ENCODE data around the gene GRK5.

DNA sequence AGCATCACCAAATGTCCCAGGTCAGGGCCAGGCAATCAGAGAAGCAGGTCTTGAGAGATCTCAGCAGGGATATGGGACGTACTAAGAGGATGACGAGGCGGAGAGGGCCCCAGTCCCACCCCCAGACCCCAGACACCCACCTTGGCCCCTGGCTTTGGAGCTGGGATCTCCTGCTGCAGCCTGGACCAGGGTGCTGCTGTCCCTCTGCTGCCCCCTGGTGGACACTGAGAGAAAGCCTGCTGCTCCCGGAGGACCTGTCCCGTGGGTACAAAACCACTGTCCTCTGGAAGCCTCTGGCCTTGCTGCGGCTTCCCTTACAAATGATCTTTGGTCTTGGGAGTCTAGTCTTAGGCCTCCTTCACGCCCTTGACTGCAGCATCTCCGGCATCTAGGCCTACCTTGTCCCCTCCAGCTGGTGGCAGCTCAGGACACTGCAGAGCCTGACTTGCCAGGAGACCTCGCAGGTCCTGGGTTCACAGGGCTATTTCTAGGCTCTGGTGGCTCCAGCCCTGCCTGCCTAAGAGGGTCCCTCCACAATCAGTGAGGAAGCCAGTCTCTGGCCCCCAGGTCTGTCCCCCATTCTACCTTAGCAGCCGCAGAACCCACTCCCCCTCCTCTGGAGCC, 238.1 kb downstream of the GRK5 start:
- TF ChIP-seq, protein P1, sequence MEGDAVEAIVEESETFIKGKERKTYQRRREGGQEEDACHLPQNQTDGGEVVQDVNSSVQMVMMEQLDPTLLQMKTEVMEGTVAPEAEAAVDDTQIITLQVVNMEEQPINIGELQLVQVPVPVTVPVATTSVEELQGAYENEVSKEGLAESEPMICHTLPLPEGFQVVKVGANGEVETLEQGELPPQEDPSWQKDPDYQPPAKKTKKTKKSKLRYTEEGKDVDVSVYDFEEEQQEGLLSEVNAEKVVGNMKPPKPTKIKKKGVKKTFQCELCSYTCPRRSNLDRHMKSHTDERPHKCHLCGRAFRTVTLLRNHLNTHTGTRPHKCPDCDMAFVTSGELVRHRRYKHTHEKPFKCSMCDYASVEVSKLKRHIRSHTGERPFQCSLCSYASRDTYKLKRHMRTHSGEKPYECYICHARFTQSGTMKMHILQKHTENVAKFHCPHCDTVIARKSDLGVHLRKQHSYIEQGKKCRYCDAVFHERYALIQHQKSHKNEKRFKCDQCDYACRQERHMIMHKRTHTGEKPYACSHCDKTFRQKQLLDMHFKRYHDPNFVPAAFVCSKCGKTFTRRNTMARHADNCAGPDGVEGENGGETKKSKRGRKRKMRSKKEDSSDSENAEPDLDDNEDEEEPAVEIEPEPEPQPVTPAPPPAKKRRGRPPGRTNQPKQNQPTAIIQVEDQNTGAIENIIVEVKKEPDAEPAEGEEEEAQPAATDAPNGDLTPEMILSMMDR (IDR thresholded peaks at IDR 0.05): peak; percentile 81 to 96 (median 90)
- TF ChIP-seq POLR2A (IDR thresholded peaks at IDR 0.05): no peak

Measured in thyroid gland (tissue), 4 donors.